ENCODE results near the gene MCUB.

Gene MCUB

DNA sequence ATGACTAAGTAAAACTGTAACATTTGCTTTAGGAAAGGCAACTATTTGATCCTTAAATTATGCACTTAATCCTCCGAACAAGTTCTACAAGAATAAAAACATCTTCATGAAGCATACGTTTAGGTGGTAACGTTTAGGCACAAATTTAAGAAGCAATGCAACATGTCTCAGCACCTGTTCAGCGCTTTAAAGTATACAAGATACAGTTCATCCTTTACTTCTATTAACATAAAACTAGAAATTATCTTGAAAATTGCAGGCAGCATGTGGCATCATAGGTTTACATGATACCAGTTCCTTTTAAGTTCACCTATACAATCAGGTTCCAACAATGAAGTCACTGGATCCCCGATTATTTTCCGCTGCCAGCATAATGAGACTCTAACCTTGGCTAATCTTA lies 168.3 kb downstream of the MCUB start:
- H3K27me3 ChIP-seq (ENCODE audit: insufficient read depth, low read length, poor library complexity, severe bottlenecking): no peaks in the 10 kb centered on the region
- peaks cover 20% of the 10 kb centered on the region; the same call in 1 of the 2 replicates for H3K79me2 ChIP-seq (ENCODE audit: insufficient read depth, low read length)
- no peaks in the 10 kb centered on the region for H3K9me2 ChIP-seq (replicated peaks; ENCODE audit: low read depth, low read length)
- H3K4me3 ChIP-seq (ENCODE audit: low read length, poor library complexity, severe bottlenecking): peak overlapping the region; percentile 86
- TF ChIP-seq, protein P1, sequence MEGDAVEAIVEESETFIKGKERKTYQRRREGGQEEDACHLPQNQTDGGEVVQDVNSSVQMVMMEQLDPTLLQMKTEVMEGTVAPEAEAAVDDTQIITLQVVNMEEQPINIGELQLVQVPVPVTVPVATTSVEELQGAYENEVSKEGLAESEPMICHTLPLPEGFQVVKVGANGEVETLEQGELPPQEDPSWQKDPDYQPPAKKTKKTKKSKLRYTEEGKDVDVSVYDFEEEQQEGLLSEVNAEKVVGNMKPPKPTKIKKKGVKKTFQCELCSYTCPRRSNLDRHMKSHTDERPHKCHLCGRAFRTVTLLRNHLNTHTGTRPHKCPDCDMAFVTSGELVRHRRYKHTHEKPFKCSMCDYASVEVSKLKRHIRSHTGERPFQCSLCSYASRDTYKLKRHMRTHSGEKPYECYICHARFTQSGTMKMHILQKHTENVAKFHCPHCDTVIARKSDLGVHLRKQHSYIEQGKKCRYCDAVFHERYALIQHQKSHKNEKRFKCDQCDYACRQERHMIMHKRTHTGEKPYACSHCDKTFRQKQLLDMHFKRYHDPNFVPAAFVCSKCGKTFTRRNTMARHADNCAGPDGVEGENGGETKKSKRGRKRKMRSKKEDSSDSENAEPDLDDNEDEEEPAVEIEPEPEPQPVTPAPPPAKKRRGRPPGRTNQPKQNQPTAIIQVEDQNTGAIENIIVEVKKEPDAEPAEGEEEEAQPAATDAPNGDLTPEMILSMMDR (conservative IDR thresholded peaks at IDR 0.05; ENCODE audit: low read length): no peak
- TF ChIP-seq EZH2phosphoT487 (IDR thresholded peaks at IDR 0.05; ENCODE audit: borderline replicate concordance): no peak
- H3K36me3 ChIP-seq (ENCODE audit: insufficient read depth, low read length): no peaks in the 10 kb centered on the region
- H2AFZ ChIP-seq (ENCODE audit: low read length): no peak overlapping the region
- no peaks in the 10 kb centered on the region for H3K9me3 ChIP-seq (ENCODE audit: insufficient read depth, low read depth, low read length)
- no peaks in the 10 kb centered on the region for H4K20me1 ChIP-seq (ENCODE audit: insufficient read depth, low read length, poor library complexity, severe bottlenecking)
- peak overlapping the region; percentile 97 for H3K4me2 ChIP-seq (ENCODE audit: low read depth, low read length, poor library complexity, severe bottlenecking)
- 0 out of 2 replicates have a peak, but pooled peaks cover 4% of the 10 kb centered on the region for H3F3A ChIP-seq (ENCODE audit: low read depth)
- peak overlapping the region; percentile 75 for H3K9ac ChIP-seq (ENCODE audit: low read depth, low read length, poor library complexity, severe bottlenecking)
- H3K4me1 ChIP-seq (ENCODE audit: insufficient read depth, low read length, poor library complexity, severe bottlenecking): peaks cover 40% of the 10 kb centered on the region

DNA sequence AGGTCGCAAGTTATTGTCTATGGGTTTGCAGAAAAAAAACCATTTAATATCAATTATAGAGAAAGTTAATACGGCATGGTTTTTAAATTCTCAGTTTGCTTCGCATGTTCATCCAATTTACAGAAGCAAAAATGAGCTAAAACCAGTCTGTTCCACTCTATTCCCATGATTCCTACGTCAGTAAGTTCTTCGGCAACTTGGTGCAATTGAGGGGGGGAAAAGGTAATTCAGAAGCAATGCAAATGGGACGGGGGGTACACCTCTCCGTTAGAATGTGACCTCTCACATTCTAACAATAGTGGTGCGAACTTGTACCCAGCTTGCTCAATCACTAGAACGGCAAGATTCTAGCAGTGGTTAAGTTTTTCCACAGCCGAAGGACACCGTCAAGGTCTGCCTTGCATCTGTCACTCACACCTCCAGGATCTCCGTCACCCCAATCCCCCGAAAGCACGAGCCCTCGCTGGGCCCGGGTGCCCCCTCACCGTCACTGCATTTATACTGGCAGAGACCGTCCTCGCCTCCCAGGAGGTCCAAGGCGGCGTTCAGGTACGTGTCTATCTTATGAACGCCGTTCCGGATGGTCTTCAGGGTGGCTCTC lies 169.2 kb downstream of the MCUB start:
- Histone ChIP-seq H2AFZ (ENCODE audit: low read length) (peak overlapping the region; percentile 92), H3K4me3 (ENCODE audit: low read length, poor library complexity, severe bottlenecking) (peak overlapping the region; percentile 86), H3F3A (ENCODE audit: low read depth) (0 out of 2 replicates have a peak, but pooled peaks cover 4% of the 10 kb centered on the region), H3K4me2 (ENCODE audit: low read depth, low read length, poor library complexity, severe bottlenecking) (peak overlapping the region; percentile 97), H3K27me3 (ENCODE audit: insufficient read depth, low read length, poor library complexity, severe bottlenecking) (no peaks in the 10 kb centered on the region), H3K79me2 (ENCODE audit: insufficient read depth, low read length) (peaks cover 20% of the 10 kb centered on the region; the same call in 1 of the 2 replicates), H3K4me1 (ENCODE audit: insufficient read depth, low read length, poor library complexity, severe bottlenecking) (peaks cover 40% of the 10 kb centered on the region), H3K9me3 (ENCODE audit: insufficient read depth, low read depth, low read length) (no peaks in the 10 kb centered on the region), H3K9me2 (replicated peaks; ENCODE audit: low read depth, low read length) (no peaks in the 10 kb centered on the region), H3K36me3 (ENCODE audit: insufficient read depth, low read length) (no peaks in the 10 kb centered on the region), H4K20me1 (ENCODE audit: insufficient read depth, low read length, poor library complexity, severe bottlenecking) (no peaks in the 10 kb centered on the region), H3K9ac (ENCODE audit: low read depth, low read length, poor library complexity, severe bottlenecking) (peak overlapping the region; percentile 75)
- TF ChIP-seq EZH2phosphoT487 (IDR thresholded peaks at IDR 0.05; ENCODE audit: borderline replicate concordance): no peak
- TF ChIP-seq, protein P1 (conservative IDR thresholded peaks at IDR 0.05; ENCODE audit: low read length): no peak

DNA sequence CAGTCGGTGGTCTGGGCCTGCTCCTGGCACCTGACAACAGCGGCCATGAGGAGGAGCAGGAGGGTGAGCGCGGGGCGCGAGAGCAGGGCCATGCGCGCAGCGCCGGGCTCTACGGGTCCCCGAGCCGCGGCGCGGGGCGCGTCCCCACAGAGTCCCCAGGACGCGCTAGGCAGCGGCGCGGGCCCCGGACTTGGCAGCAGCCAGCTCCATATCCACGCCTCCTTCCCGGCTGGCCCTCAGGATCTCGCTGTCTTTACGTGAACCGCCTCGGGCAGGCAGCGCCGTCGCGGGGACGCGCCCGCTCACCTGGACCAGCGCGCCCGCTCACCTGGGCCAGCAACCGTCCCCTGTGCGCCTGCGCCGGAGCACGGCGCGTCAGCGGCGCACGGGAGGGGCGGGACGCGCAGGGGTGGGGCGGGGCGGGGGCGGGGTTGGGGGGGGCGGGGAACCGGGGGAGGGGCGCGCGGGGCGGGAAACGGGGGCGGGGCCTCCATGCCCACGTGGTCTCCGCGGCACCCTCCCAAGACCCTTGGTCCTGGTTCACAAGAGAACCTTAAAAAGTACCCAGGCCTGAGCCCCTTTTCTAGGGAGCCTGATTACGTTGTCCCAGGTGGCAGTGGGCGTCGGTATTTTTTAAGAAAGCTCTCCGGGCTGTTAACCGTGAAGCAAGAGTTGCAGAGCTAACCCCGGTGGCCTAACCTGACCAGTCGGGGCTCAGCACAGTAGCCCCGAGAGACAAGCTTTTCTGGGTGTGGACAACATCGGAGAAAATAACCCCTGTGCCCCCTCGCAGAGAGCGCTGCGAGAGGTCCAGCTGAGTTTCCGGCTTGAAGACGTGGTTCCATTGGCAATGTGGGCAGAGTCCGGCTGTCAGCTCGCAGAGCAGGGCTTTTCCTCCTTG lies 169.9 kb downstream of the MCUB start, which contains the start of gene PLA2G12A:
Gene PLA2G12A, minus strand, starts transcription at position 353 of the 901 bp plus-strand sequence. Its CDS starts 261 bp downstream, at position 92.
- peak within 1 kb of the TSS; percentile 86 for H3K4me3 ChIP-seq (ENCODE audit: low read length, poor library complexity, severe bottlenecking)
- peaks cover 36% of the 10 kb centered on the region for H3K4me1 ChIP-seq (ENCODE audit: insufficient read depth, low read length, poor library complexity, severe bottlenecking)
- H3K9me2 ChIP-seq (replicated peaks; ENCODE audit: low read depth, low read length): no peaks in the 10 kb centered on the region
- H3K36me3 ChIP-seq (ENCODE audit: insufficient read depth, low read length): no peaks in the 10 kb centered on the region
- no peaks in the 10 kb centered on the region for H3K27me3 ChIP-seq (ENCODE audit: insufficient read depth, low read length, poor library complexity, severe bottlenecking)
- 0 out of 2 replicates have a peak, but pooled peaks cover 4% of the 10 kb centered on the region for H3F3A ChIP-seq (ENCODE audit: low read depth)
- peaks cover 20% of the 10 kb centered on the region; the same call in 1 of the 2 replicates for H3K79me2 ChIP-seq (ENCODE audit: insufficient read depth, low read length)
- H3K9me3 ChIP-seq (ENCODE audit: insufficient read depth, low read depth, low read length): no peaks in the 10 kb centered on the region
- H4K20me1 ChIP-seq (ENCODE audit: insufficient read depth, low read length, poor library complexity, severe bottlenecking): no peaks in the 10 kb centered on the region
- TF ChIP-seq, protein P1 (conservative IDR thresholded peaks at IDR 0.05; ENCODE audit: low read length): no peak
- TF ChIP-seq EZH2phosphoT487 (IDR thresholded peaks at IDR 0.05; ENCODE audit: borderline replicate concordance): no peak
- peak within 1 kb of the TSS; percentile 75 for H3K9ac ChIP-seq (ENCODE audit: low read depth, low read length, poor library complexity, severe bottlenecking)
- peak within 1 kb of the TSS; percentile 97 for H3K4me2 ChIP-seq (ENCODE audit: low read depth, low read length, poor library complexity, severe bottlenecking)
- H2AFZ ChIP-seq (ENCODE audit: low read length): peak within 1 kb of the TSS; percentile 97

All from Loucy (cell line).